Dermis blood vessel endothelial cell (primary cell): ENCODE data around the gene VWA5A. TPM values are rescaled to one million over a fixed set of nuclear protein-coding genes. Genes with fewer than 3 reads are reported as not detected.
A peak's percentile ranks its signal among the peaks of the same experiment; 100 is the strongest.
"Not testable (repeated sequence)": the region's sequence is repeated elsewhere in the genome, so short reads cannot be mapped to it uniquely, and the experiment has no call there.

Source experiments
- DNase-seq: peaks from one replicate; pipeline ENCODE4 v3.0.0; 2010
- total RNA-seq: library from RNA; depleted of rRNA; stranded (reverse); fragments of >200 nt; gene quantifications from 2 replicates; pipeline ENCODE4 v1.2.3, GENCODE V29; 2014

Gene VWA5A
- total RNA-seq, 1 donor from 2014 or later, result 7.8 TPM

GRCh38 chr11:124096364-124096763 lies 18.9 kb upstream of the VWA5A start:
- no peak for DNase-seq

DNA sequence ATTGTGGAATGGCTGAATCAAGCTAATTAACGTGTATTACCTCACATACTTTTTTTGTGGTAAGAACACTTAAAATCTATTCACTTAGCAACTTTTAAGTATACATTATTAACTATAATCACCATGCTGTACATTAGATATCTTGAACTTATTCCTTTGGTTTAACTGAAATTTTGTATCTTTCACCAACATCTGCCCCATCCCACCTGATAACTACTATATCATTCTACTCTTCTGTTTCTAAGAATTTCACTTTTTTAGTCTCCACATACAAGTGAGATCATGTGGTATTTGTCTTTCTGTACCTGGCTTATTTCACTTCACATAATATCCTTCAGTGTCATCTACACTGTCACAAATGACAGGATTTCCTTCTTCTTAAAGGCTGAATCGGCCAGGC lies 17.1 kb upstream of the VWA5A start:
- DNase-seq, result no peak

- DNase-seq, result no peak
Observed at GRCh38 chr11:124101737-124102136, 13.5 kb upstream of the VWA5A start.

- DNase-seq, result peak; percentile 64
Observed at GRCh38 chr11:124108156-124108555, 7.1 kb upstream of the VWA5A start.

- no peak for DNase-seq
Observed at GRCh38 chr11:124109377-124109776, 5.9 kb upstream of the VWA5A start.

GRCh38 chr11:124110201-124110600 lies 5.0 kb upstream of the VWA5A start:
- no peak for DNase-seq

- DNase-seq, result peak; percentile 33
Observed at GRCh38 chr11:124113890-124114289, 1.4 kb upstream of the VWA5A start.

GRCh38 chr11:124115782-124116616 lies 749 bp downstream of the VWA5A start:
- DNase-seq, result peak; percentile 12

DNA sequence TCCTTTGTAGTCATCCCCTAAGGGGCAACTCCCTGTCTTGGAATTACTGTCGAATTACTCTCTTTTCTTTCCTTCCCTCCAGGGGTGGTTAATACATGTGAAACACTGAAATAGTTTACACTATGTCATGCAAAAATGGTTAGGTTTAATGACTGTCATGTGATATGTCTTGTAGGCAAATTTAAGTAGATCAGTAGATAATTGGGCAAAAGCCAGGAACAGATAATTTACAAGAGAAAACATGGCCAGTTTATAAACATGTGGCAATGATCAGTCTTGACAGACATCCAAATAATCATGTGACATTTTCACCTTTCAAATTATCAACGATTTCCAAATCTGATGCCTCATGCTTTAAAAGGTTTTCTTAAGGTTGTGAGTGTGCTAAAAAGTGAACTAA lies 3.9 kb downstream of the VWA5A start:
- no peak for DNase-seq

GRCh38 chr11:124120891-124121290 lies 5.6 kb downstream of the VWA5A start:
- no peak for DNase-seq

DNA sequence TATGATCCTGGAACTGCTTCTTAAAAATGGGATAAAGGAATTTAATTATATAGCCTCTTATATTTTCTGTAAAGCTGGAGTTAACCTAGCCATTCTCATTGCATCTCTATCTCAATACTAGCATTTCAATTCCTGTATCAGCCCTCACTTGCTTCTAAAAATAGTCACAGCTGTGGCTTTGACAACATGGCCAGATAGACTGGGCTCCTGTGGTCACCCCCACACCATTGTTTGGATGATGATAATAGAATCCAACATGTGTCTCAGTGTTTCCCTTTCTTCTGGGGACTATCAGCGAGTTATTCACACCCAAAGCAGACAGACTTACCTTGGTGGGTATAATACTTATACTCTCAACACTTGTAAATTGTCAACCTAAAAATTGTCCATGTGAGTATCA lies 6.9 kb downstream of the VWA5A start:
- no peak for DNase-seq

DNA sequence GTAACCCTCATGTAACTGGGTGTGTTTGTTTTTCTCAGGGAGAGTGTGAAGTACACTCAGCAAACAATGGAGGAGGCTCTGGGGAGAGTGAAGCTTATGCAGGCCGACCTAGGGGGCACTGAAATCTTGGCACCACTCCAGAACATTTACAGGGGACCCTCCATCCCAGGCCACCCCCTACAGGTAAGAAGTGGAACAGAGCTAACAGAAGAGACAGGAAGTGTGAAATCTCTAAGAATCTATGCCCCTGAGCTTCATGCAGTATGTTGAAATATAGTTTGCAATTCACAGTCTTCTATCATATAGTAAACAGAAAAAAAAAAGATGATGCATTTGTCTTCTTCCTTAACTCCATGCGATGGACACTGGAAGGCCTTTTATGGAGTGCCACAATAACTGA lies 8.4 kb downstream of the VWA5A start:
- no peak for DNase-seq

DNA sequence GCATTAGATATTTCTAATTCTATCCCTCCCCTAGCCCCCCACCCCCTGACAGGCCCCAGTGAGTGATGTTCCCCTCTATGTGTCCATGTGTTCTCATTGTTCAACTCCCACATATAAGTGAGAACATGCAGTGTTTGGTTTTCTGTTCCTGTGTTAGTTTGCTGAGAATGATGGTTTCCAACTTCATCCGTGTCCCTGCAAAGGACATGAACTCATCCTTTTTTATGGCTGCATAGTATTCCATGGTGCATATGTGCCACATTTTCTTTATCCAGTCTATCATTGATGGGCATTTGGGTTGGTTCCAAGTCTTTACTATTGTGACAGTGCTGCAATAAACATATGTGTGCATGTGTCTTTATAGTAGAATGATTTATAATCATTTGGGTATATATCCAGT lies 11.9 kb downstream of the VWA5A start:
- DNase-seq, result not testable (repeated sequence)

- DNase-seq, result no peak
Observed at GRCh38 chr11:124143034-124143433, 27.8 kb downstream of the VWA5A start.

GRCh38 chr11:124147951-124148350 lies 32.7 kb downstream of the VWA5A start:
- DNase-seq, result no peak

- DNase-seq, result no peak
Observed at GRCh38 chr11:124150684-124151083, 35.4 kb downstream of the VWA5A start.

- no peak for DNase-seq
Observed at GRCh38 chr11:124152770-124153407, 37.6 kb downstream of the VWA5A start.

DNA sequence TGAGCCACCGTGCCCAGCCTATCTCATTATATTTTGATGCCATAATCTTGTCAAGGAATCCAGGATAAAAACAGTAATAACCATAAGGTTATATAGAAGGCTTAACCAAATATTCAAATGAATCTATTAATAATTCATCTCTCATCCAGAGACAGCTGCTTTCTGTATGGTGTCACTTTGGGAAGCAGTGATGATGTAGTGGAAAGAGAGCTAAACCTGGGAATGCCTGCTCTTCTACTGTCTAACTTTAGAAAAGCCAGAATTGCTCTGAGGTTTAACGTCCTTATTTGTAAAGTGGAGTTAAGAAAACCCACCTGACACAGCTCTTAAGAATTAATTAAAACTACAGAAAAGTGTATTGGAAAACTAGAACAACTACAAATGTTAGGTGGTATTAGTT lies 38.6 kb downstream of the VWA5A start:
- no peak for DNase-seq

- DNase-seq, result no peak
Observed at GRCh38 chr11:124159481-124159880, 44.2 kb downstream of the VWA5A start.

DNA sequence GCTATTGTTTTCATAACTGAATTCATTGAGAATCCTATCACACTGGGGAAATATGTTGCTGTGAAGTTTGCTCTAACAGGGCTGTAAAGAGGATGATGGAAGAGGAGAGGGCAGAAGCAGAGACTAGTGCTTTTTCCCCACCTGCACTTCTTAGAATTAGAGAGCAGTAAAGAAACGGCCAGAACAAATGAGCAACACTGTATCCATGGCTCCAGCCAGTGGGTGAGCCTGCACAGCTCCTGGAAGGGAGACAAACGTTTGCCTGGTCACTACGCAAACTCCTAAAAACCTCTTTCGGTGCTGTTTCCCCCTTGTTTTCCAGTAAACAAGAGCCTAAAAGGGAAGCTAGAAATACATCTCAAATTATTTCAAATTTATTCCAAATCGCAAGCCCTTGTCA lies 45.7 kb downstream of the VWA5A start:
- no peak for DNase-seq

DNA sequence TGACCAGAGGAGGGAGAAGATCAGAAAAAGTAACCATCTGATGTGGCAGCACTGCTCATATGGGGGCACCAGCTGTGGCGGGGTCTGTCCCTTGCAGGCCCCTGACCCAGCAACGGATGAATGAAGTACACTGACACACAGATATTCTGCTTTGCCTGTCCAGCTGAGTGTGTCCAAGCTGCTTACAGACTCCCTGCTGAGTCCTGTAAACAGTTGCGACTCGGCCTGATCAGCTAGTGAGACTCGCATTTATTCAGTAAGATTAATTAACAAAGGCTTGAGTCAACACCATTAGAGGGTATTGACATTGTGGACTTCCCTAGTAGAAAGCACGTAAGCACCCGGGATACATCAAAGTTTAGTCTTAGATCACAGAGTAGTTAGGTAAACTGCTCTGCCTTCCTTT lies 52.6 kb downstream of the VWA5A start:
- no peak for DNase-seq

- DNase-seq, result no peak
Observed at GRCh38 chr11:124168796-124169195, 53.5 kb downstream of the VWA5A start.

DNA sequence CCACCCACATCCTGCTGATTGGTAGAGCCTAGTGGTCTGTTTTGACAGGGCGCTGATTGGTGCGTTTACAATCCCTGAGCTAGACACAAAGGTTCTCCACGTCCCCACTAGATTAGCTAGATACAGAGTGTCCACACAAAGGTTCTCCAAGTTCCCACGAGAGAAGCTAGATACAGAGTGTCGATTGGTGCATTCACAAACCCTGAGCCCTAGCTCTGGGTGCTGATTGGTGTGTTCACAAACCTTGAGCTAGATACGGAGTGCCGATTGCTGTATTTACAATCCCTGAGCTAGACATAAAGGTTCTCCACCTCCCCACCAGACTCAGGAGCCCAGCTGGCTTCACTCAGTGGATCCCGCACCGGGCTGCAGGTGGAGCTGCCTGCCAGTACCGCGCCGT lies 55.1 kb downstream of the VWA5A start:
- DNase-seq, result not testable (repeated sequence)
